Osteoblast (primary cell): ENCODE data around the gene ACSF3. TPM values are rescaled to one million over a fixed set of nuclear protein-coding genes. Genes with fewer than 3 reads are reported as not detected.

Experiments used
- DNase-seq: peaks from one replicate; pipeline ENCODE4 v3.0.0; 2011; ENCODE audit warnings: low spot score, mixed read lengths; ENCODE audit not compliant: insufficient read length; ENCODE audit errors: missing footprints
- H2AFZ ChIP-seq: 2 replicates; pipeline ENCODE4 v1.6.0; 2011; ENCODE audit warnings: mild to moderate bottlenecking, low read length
- H3K27ac ChIP-seq: 2 replicates; pipeline ENCODE4 v1.5.1; 2011; ENCODE audit warnings: mild to moderate bottlenecking, low read depth, low read length, moderate library complexity
- H3K27me3 ChIP-seq: 2 replicates; pipeline ENCODE4 v1.6.0; 2012; ENCODE audit warnings: mild to moderate bottlenecking, control low read depth, inconsistent platforms, low read length, moderate library complexity; ENCODE audit not compliant: insufficient read depth
- H3K36me3 ChIP-seq: 2 replicates; pipeline ENCODE4 v1.5.1; 2011; ENCODE audit warnings: mild to moderate bottlenecking, low read length, control low read depth, moderate library complexity; ENCODE audit not compliant: insufficient read depth
- H3K4me1 ChIP-seq: 2 replicates; pipeline ENCODE4 v1.5.1; 2011; ENCODE audit warnings: mild to moderate bottlenecking, low read length, control low read depth, moderate library complexity; ENCODE audit not compliant: insufficient read depth
- H3K4me2 ChIP-seq: 2 replicates; pipeline ENCODE4 v1.6.0; 2011; ENCODE audit warnings: mild to moderate bottlenecking, low read length; ENCODE audit not compliant: insufficient read depth
- H3K4me3 ChIP-seq: fragments of 200-600 bp; sonication (generic); 3 replicates; pipeline ENCODE4 v1.5.1; 2012; ENCODE audit warnings: mild to moderate bottlenecking, low read length, inconsistent platforms; ENCODE audit not compliant: insufficient read depth
- H3K79me2 ChIP-seq: 2 replicates; pipeline ENCODE4 v1.6.0; 2012; ENCODE audit warnings: mild to moderate bottlenecking, low read length, control low read depth, inconsistent platforms; ENCODE audit not compliant: insufficient read depth
- H3K9me3 ChIP-seq: 2 replicates; pipeline ENCODE4 v1.5.1; 2011; ENCODE audit warnings: low read depth, low read length, control low read depth
- H4K20me1 ChIP-seq: 2 replicates; pipeline ENCODE4 v1.6.0; 2012; ENCODE audit warnings: mild to moderate bottlenecking, low read length, control low read depth; ENCODE audit not compliant: insufficient read depth
- CTCF ChIP-seq: IDR thresholded peaks from 2 replicates; pipeline ENCODE4 v1.5.1; 2011; ENCODE audit warnings: mild to moderate bottlenecking, low read depth, low read length, moderate library complexity; ENCODE audit errors: extremely low read depth
- total RNA-seq: library from RNA; depleted of rRNA; stranded (reverse); fragments of >200 nt; gene quantifications from 2 replicates; pipeline ENCODE4 v1.2.3, GENCODE V29; 2012

The ACSF3 gene
- total RNA-seq, 1 donor: 29.3 TPM

GRCh38 chr16:89160977-89161701, 67.5 kb downstream of the ACSF3 start:
- TF ChIP-seq CTCF: no peak
- no peak for DNase-seq
- Histone ChIP-seq H3K36me3 (no peaks in the 10 kb centered on the region), H3K4me1 (peaks cover 2% of the 10 kb centered on the region), H3K4me3 (no peak overlapping the region), H2AFZ (no peak overlapping the region), H4K20me1 (peaks cover 2% of the 10 kb centered on the region), H3K27me3 (peaks cover 3% of the 10 kb centered on the region), H3K9me3 (no peaks in the 10 kb centered on the region), H3K79me2 (no peaks in the 10 kb centered on the region), H3K4me2 (no peak overlapping the region), H3K27ac (no peak overlapping the region)

- no peaks in the 10 kb centered on the region for H3K79me2 ChIP-seq
- no peak for DNase-seq
- H3K4me2 ChIP-seq: no peak overlapping the region
- H3K4me3 ChIP-seq: no peak overlapping the region
- H3K9me3 ChIP-seq: no peaks in the 10 kb centered on the region
- peaks cover 3% of the 10 kb centered on the region for H3K27me3 ChIP-seq
- H4K20me1 ChIP-seq: peaks cover 2% of the 10 kb centered on the region
- H3K27ac ChIP-seq: no peak overlapping the region
- no peak for TF ChIP-seq CTCF
- H3K4me1 ChIP-seq: peaks cover 4% of the 10 kb centered on the region
- no peaks in the 10 kb centered on the region for H3K36me3 ChIP-seq
- H2AFZ ChIP-seq: no peak overlapping the region
Observed at GRCh38 chr16:89161763-89162713, 68.4 kb downstream of the ACSF3 start.

DNA sequence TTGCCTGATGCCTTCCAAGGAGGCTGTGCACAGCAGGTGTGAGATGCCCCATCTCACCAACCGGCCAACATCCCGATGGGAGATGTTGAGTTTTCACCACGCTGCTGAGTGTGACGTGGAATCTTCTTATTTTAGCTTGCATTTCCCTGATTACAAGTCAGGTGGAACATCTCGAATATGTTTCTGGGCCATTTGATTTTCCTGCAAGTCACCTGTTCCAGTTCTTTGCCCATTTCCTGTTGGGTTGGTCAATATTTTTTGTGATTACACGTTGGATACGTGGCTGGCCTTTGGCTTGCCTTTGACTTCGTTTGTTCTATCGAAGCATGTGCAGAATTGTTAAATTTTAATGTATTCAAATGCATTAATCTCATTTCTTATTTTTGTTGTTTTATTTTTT, 69.6 kb downstream of the ACSF3 start:
- H4K20me1 ChIP-seq: no peaks in the 10 kb centered on the region
- H3K4me1 ChIP-seq: peaks cover 7% of the 10 kb centered on the region
- H3K27ac ChIP-seq: no peak overlapping the region
- H3K9me3 ChIP-seq: no peaks in the 10 kb centered on the region
- no peaks in the 10 kb centered on the region for H3K79me2 ChIP-seq
- no peak overlapping the region for H3K4me3 ChIP-seq
- H3K4me2 ChIP-seq: no peak overlapping the region
- H3K27me3 ChIP-seq: peaks cover 3% of the 10 kb centered on the region
- no peak for TF ChIP-seq CTCF
- DNase-seq: no peak
- no peak overlapping the region for H2AFZ ChIP-seq
- no peaks in the 10 kb centered on the region for H3K36me3 ChIP-seq

- Histone ChIP-seq H3K36me3 (no peaks in the 10 kb centered on the region), H3K4me1 (peaks cover 7% of the 10 kb centered on the region), H3K27me3 (peaks cover 3% of the 10 kb centered on the region), H3K27ac (no peak overlapping the region), H3K4me2 (no peak overlapping the region), H3K79me2 (no peaks in the 10 kb centered on the region), H3K9me3 (no peaks in the 10 kb centered on the region), H2AFZ (no peak overlapping the region), H4K20me1 (no peaks in the 10 kb centered on the region), H3K4me3 (no peak overlapping the region)
- no peak for DNase-seq
- TF ChIP-seq CTCF: no peak
Observed at GRCh38 chr16:89164436-89164835, 70.8 kb downstream of the ACSF3 start.
